Measurements from ENCODE around the gene MEF2C.

MEF2C gene

GRCh38 chr5:88785746-88786565, 97.0 kb downstream of the MEF2C start:
- H3K4me1 Mint-ChIP-seq (ENCODE audit: low read depth in 2 of 2) = no peaks in the 10 kb centered on the region
- no peak for ATAC-seq (replicated peaks)
- H3K9me3 Mint-ChIP-seq = no peaks in the 10 kb centered on the region
- no peaks in the 10 kb centered on the region for H3K27me3 Mint-ChIP-seq
- H3K36me3 Mint-ChIP-seq (ENCODE audit: insufficient read depth) = no peaks in the 10 kb centered on the region
- no peak for DNase-seq
- no peak overlapping the region for H3K4me3 Mint-ChIP-seq
- no peak overlapping the region for H3K27ac Mint-ChIP-seq

GRCh38 chr5:88782571-88782970, 100.4 kb downstream of the MEF2C start:
- ATAC-seq (replicated peaks) (no peak), DNase-seq (no peak)
- Mint-ChIP-seq H3K4me3 (no peak overlapping the region), H3K27ac (no peak overlapping the region), H3K4me1 (ENCODE audit: low read depth in 2 of 2) (no peaks in the 10 kb centered on the region), H3K36me3 (ENCODE audit: insufficient read depth) (no peaks in the 10 kb centered on the region), H3K27me3 (no peaks in the 10 kb centered on the region), H3K9me3 (no peaks in the 10 kb centered on the region)

GRCh38 chr5:88780736-88781135, 102.2 kb downstream of the MEF2C start:
- ATAC-seq (replicated peaks) (no peak), DNase-seq (no peak)
- Mint-ChIP-seq H3K9me3 (no peaks in the 10 kb centered on the region), H3K4me3 (no peak overlapping the region), H3K27me3 (no peaks in the 10 kb centered on the region), H3K36me3 (ENCODE audit: insufficient read depth) (no peaks in the 10 kb centered on the region), H3K27ac (no peak overlapping the region), H3K4me1 (ENCODE audit: low read depth in 2 of 2) (no peaks in the 10 kb centered on the region)

- Mint-ChIP-seq H3K27ac (no peak overlapping the region), H3K27me3 (no peaks in the 10 kb centered on the region), H3K9me3 (no peaks in the 10 kb centered on the region), H3K4me3 (no peak overlapping the region), H3K36me3 (ENCODE audit: insufficient read depth) (no peaks in the 10 kb centered on the region), H3K4me1 (ENCODE audit: low read depth in 2 of 2) (no peaks in the 10 kb centered on the region)
- DNase-seq = no peak
- ATAC-seq (replicated peaks) = no peak
Observed at GRCh38 chr5:88778736-88779135, 104.2 kb downstream of the MEF2C start.

- ATAC-seq (replicated peaks) (no peak), DNase-seq (no peak)
- Mint-ChIP-seq H3K27ac (no peak overlapping the region), H3K27me3 (no peaks in the 10 kb centered on the region), H3K9me3 (no peaks in the 10 kb centered on the region), H3K4me3 (no peak overlapping the region), H3K4me1 (ENCODE audit: low read depth in 2 of 2) (no peaks in the 10 kb centered on the region), H3K36me3 (ENCODE audit: insufficient read depth) (no peaks in the 10 kb centered on the region)
Observed at GRCh38 chr5:88776692-88777091, 106.3 kb downstream of the MEF2C start.

GRCh38 chr5:88772831-88773230, 110.2 kb downstream of the MEF2C start:
- DNase-seq = no peak
- H3K9me3 Mint-ChIP-seq = no peaks in the 10 kb centered on the region
- no peak overlapping the region for H3K27ac Mint-ChIP-seq
- ATAC-seq (replicated peaks) = no peak
- H3K36me3 Mint-ChIP-seq (ENCODE audit: insufficient read depth) = no peaks in the 10 kb centered on the region
- no peaks in the 10 kb centered on the region for H3K27me3 Mint-ChIP-seq
- H3K4me3 Mint-ChIP-seq = no peak overlapping the region
- H3K4me1 Mint-ChIP-seq (ENCODE audit: low read depth in 2 of 2) = no peaks in the 10 kb centered on the region

GRCh38 chr5:88772047-88772446, 110.9 kb downstream of the MEF2C start:
- H3K9me3 Mint-ChIP-seq = no peaks in the 10 kb centered on the region
- no peaks in the 10 kb centered on the region for H3K27me3 Mint-ChIP-seq
- no peaks in the 10 kb centered on the region for H3K4me1 Mint-ChIP-seq (ENCODE audit: low read depth in 2 of 2)
- H3K4me3 Mint-ChIP-seq = no peak overlapping the region
- no peak for ATAC-seq (replicated peaks)
- no peak overlapping the region for H3K27ac Mint-ChIP-seq
- DNase-seq = no peak
- H3K36me3 Mint-ChIP-seq (ENCODE audit: insufficient read depth) = no peaks in the 10 kb centered on the region

- Mint-ChIP-seq H3K27ac (no peak overlapping the region), H3K36me3 (ENCODE audit: insufficient read depth) (no peaks in the 10 kb centered on the region), H3K27me3 (no peaks in the 10 kb centered on the region), H3K9me3 (no peaks in the 10 kb centered on the region), H3K4me3 (no peak overlapping the region), H3K4me1 (ENCODE audit: low read depth in 2 of 2) (no peaks in the 10 kb centered on the region)
- ATAC-seq (replicated peaks) = no peak
- no peak for DNase-seq
Observed at GRCh38 chr5:88770276-88771257, 112.4 kb downstream of the MEF2C start.

GRCh38 chr5:88769165-88769564, 113.8 kb downstream of the MEF2C start:
- no peaks in the 10 kb centered on the region for H3K9me3 Mint-ChIP-seq
- DNase-seq = no peak
- no peaks in the 10 kb centered on the region for H3K27me3 Mint-ChIP-seq
- no peaks in the 10 kb centered on the region for H3K36me3 Mint-ChIP-seq (ENCODE audit: insufficient read depth)
- ATAC-seq (replicated peaks) = no peak
- no peak overlapping the region for H3K27ac Mint-ChIP-seq
- H3K4me1 Mint-ChIP-seq (ENCODE audit: low read depth in 2 of 2) = no peaks in the 10 kb centered on the region
- H3K4me3 Mint-ChIP-seq = no peak overlapping the region

- Mint-ChIP-seq H3K27ac (no peak overlapping the region), H3K27me3 (no peaks in the 10 kb centered on the region)
Observed at GRCh38 chr5:88768411-88768810, 114.6 kb downstream of the MEF2C start.

GRCh38 chr5:88765798-88766197, 117.2 kb downstream of the MEF2C start:
- no peak for DNase-seq
- H3K4me3 Mint-ChIP-seq = no peak overlapping the region
- no peak overlapping the region for H3K27ac Mint-ChIP-seq
- H3K36me3 Mint-ChIP-seq (ENCODE audit: insufficient read depth) = no peaks in the 10 kb centered on the region
- H3K27me3 Mint-ChIP-seq = no peaks in the 10 kb centered on the region
- no peaks in the 10 kb centered on the region for H3K9me3 Mint-ChIP-seq
- ATAC-seq (replicated peaks) = no peak
- H3K4me1 Mint-ChIP-seq (ENCODE audit: low read depth in 2 of 2) = no peaks in the 10 kb centered on the region

More at GRCh38 chr5:88768411-88768810, 114.6 kb downstream of the MEF2C start:
- Mint-ChIP-seq H3K4me1 (ENCODE audit: low read depth in 2 of 2) (no peaks in the 10 kb centered on the region), H3K36me3 (ENCODE audit: insufficient read depth) (no peaks in the 10 kb centered on the region), H3K9me3 (no peaks in the 10 kb centered on the region), H3K4me3 (no peak overlapping the region)
- DNase-seq (no peak), ATAC-seq (replicated peaks) (no peak)

- Mint-ChIP-seq H3K27ac (no peak overlapping the region), H3K4me3 (no peak overlapping the region), H3K4me1 (ENCODE audit: low read depth in 2 of 2) (no peaks in the 10 kb centered on the region), H3K9me3 (no peaks in the 10 kb centered on the region), H3K27me3 (no peaks in the 10 kb centered on the region), H3K36me3 (ENCODE audit: insufficient read depth) (no peaks in the 10 kb centered on the region)
- DNase-seq (no peak), ATAC-seq (replicated peaks) (no peak)
Observed at GRCh38 chr5:88765171-88765570, 117.8 kb downstream of the MEF2C start.

- Mint-ChIP-seq H3K36me3 (ENCODE audit: insufficient read depth) (no peaks in the 10 kb centered on the region), H3K27ac (no peak overlapping the region), H3K27me3 (peaks cover 7 to 10% of the 10 kb centered on the region in 2 donors), H3K9me3 (no peaks in the 10 kb centered on the region), H3K4me3 (no peak overlapping the region), H3K4me1 (ENCODE audit: low read depth in 2 of 2) (no peaks in the 10 kb centered on the region)
- ATAC-seq (replicated peaks) (no peak), DNase-seq (no peak)
Observed at GRCh38 chr5:88761939-88762338, 121.0 kb downstream of the MEF2C start.

Measured in effector memory CD8-positive, alpha-beta T cell (primary cell).